Stimulated activated CD8-positive, alpha-beta memory T cell treated with anti-CD3 and anti-CD28 coated beads, Interleukin-7, amount 100 ng/mL, for 4 hours (primary cell): ENCODE measurements around the gene KCNQ1.

Experiments
- DNase-seq, 2 donors: peaks; one replicate each; pipeline ENCODE4 v3.0.0-alpha.2; 2020; ENCODE audit warnings: low read depth in 2 of 2

KCNQ1 gene

DNA sequence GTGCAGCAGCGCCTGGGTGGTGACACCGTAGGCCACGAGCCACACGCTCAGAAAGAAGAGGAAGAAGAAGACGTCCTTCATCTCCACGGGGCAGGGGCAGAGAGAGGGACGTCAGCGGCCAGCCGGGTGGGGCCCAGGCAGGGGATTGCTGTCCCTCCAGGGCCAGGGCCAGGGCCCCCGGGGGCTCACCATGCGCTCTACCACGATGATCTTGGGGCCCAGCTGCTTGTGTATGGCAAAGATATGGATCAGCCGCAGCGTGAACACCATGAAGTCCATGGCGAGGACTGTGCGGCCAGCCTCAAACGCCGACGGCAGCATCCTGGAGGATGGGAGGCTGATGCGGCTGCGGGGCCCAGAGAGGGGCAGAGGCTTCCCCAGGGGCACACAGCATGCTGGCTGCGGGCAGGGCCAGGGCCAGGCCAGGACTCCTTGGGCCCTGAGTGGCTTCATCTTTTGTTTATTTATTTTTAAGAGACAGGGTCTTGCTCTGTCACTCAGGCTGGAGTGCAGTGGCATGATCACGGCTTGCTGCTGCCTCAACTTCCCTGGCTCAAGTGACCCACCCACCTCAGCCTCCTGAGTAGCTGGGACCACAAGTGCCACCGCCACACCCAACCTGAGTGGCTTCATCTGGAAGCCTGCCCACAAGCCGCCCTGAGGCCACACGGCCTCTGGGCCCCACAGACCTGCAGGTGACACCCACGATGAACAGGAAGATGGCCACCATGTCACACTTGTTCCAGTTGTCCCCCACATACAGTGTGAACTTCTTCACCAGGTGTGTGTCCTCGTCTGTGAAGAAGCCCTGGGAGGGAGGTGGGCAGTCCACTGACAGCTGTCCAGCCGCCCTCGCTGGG is 33.1 kb upstream of the KCNQ1 start:
- no peak for DNase-seq

DNA sequence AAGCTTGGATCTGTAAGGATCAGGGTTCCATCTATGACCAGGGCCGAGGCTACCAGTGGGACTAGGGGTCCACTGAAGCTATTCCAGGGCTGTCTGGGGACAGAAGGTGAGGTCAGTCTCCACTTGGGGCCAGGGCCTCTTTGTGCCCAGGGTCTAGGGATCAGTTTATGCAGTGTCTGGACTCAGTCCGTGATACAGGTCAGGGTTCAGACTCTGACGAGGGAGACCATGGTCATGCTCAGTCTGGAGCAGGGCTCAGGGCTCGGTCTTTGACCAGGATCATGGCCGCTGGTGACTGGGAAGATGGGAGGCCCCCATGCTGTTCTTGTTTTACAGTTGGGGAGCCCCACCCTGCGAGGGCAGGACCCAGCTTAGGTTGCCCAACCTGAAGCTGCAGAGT is 32.5 kb upstream of the KCNQ1 start:
- no peak for DNase-seq

DNA sequence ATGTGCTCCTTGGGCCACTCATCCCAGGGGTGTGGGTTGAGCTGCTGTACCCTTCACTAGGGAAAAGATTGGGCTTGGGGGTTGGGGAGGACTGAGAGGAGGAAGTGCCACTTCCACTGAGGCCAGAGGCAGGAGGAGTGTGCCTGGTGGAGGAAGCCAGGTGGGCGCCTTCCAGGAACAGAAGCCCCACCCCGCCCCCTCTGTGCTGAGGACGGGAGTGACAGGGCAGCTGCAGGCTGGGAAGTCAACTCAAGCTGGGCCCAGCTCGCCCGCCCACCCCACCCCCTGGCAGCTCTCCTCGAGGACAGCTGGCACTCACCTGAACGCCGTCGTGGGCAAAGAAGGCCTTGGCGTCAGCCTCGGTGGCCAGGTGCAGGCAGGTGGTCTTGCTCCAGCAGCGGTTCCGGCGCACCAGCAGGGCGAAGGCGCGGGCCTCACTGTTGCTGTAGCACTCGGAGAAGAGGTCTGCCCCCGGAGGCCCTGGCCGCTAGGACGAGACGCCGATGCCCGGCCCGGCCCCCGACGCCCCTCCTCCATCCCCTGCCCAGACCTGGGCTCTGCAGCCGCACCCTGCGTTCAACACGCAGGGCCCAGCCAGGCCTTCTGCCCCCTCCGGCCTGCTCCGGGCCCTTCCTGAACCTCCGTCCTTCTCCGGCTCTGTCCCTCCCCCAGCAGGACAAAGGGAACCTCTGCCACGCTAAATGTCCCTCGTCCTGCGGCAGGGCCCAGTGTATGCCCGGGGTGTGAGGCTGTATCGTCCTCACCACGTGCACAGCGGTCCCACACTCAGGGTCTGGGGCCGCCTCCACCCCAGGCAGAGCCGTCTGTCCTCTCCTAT is 30.8 kb upstream of the KCNQ1 start:
- no peak for DNase-seq

DNA sequence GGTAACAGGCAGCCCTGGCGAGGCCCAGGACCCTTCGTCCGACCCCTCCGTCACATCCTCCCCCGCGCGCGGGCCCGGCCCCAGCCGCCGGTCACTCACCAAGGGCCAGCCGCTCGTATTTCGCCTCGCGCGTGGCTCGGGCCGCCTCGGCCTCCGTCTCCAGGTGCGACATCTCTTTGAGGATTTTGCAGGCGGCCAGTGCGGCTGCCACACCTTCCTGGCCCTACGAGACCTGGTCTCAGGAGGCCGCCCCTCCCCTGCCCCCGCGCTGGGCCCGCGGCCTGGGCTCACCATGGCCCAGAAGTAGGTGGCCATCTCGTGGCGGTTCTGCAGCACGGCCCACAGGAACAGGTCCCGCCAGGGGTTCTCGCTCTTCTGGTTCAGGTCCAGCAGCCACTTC is 30.2 kb upstream of the KCNQ1 start:
- DNase-seq, result no peak

DNA sequence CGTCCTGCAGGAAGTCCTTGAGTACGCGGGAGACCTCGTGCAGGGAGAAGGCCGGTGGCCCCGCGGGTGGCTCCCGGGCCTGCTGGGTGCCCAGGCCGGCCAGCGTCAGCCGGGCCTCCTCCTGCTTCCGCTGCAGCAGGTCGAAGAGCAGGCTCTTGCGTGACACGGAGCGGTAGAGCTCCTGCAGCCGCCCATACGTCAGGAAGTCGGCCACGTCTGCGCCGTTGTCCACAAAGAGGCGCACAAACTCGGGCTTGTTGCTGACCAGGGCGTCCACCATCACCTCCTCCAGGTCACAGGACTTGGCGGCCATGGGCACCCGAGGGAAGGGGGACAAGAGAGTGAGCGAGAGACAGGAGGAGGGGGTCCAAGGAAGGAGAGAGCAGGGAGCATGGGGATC is 29.6 kb upstream of the KCNQ1 start:
- DNase-seq, result no peak

DNA sequence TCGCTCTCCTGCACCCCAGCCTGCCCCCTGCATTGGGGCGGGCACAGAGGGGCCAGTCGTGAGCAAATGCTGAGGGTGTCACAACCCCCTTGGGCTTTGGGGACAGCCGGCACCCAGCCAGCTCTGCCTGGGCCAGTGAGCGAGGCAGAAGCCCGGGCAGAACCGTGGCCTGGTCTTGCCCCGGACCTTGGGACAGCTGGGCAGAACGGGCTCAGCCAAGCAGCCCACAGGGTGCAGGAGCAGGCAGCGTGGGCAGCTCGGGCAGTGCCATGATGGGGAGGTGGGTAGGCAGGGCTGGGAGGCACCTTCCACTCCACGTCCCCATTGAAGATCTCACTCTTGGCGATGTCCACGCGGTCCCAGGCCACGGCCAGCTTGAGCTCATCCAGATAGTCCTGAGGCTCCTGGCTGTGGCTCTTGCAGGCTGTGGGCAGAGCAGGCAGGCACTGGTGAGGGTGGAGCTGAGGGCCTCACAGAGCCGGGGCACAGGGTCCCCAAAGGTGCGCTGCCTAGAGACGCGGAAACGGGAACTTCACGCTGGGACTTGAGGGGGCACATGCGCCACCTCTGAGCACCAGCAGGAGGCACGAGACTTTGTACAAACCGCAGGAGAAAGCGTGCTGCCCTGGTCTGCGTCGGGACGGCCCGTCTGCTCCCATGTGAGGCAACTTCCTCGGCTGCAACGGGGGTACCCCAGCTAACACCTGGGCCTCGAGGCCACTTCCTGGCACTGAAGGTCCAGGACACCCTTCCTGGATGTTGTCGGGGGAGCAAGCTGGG is 29.0 kb upstream of the KCNQ1 start:
- DNase-seq, result no peak

DNA sequence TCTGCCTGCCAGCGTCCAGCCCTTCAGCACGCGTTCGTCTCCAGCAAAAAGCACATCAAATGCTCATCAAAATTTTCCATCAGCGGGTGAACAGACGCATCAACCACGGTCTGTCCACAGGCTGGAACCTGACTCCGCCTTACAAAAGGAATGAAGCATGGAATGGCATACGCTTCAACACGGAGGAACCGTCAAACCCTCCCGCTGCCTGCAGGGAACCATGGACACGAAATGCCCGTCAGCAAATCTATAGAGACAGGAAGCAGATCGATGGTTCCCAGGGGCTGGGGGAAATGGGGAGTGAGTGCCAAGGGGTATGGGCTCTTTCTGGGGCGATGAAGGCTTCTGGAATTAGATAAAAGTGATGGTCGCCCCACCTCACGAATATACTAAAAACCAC is 28.0 kb upstream of the KCNQ1 start:
- DNase-seq, result no peak

DNA sequence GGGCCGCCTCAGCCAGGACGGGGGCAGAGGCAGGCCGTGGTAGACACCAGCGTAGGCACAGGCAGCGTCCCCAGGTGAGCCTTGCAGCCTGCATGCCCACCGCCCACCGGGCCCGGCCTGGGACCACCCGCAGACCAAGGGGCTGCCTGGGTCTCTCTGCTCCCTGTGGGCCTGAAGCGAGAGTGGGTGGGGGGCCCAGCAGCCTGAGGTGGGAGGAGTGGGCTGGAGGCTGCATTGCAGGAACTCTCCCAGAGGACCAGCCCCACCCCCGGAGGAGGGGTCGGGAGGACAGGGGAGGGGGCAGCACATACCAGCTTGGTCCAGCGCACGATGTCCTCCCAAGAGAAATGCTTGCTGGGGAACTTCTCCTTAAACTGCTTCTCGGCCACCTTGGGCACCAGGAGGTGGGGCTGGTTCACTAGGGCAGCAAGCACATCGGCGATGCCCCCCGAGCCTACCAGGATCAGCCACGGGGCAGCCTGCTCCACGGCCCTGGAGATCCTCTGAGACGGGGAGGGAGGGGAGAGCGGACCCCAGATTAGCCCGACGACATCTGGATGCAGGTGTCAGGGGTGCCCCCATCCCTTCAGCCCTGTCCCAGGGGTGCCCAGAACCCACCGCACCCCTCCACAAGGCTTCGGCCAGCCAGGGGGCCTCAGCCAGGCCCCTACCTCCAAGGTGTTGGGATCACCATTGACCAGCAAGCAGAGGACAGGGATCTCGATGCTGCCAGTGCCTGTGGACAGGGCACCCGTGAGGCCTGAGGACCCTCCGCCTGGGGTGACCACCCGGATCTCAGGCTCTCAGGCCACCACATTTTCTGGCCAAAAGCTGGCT is 26.7 kb upstream of the KCNQ1 start:
- DNase-seq, result no peak

DNA sequence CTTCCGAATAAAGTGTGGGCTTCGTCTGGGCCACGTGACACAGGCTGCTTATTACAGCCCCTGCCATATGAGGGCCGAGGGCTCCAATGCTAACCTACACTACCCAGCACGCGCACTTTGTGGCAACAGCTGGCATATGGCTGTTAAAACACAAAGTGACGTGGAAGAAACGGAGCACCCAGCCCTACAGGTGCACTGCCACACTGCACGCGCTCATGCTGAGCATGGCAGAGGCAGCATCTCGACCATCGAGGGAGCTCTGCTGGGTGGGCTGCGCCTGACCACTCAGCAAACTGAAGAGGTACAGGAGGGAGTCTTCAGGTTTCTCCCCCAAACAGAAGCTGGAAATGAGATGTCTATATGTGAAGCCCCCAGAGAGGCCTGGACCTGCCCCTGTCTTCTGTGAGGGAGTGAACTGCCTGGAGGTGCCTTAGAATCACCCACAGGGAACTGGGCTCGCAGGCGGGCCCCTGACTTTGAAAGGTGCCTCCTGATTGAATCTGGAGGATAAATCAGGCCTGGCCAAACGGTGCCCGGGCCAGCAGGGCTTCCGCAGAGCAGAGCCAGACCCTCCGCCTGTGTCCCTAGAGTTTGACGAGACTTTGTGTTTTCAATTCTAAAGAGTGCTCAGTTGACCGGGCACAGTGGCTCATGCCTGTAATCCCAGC is 26.0 kb upstream of the KCNQ1 start:
- DNase-seq, result no peak

DNA sequence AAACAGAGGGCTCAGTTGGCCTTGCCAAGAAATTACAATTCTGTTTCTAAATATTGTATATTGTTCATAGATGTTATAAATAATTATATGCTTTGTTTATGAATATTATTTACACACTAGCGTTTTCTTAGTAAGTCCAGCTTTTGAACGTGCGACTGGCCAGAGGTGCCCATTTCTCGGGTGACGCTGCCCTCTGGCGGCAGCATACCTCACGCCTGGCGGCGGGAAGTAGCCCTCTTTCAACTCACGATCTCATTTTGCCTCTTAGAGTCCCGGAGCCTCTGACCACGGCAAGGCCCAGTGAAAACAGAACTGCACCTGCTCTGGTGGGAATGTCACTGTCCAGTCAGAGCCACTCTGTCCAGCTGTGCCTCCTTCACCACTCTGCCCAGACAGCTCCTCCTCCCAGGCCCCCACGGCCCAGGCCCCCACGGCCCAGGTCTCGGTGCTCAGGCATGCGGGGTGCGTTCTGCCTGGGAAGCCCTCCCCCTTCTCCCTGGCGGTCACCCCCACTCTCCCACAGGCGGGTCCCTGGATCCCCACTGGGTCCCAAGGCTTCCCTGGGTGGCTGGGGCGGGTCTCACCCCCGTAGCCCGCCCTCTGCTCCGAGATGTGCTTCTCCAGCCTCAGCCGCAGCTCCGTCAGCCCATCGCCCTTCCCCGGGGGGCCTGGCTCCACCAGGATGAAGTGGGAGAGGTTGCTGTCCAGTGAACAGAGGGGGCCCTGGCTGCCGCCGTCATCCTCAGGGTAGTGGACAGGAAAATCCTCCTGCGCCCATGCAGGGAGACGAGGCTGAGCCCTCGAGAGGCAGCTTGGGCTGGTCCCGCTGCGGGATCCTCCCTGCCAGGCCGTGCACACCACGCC is 24.9 kb upstream of the KCNQ1 start:
- peak; percentile 19 to 45 for DNase-seq

DNA sequence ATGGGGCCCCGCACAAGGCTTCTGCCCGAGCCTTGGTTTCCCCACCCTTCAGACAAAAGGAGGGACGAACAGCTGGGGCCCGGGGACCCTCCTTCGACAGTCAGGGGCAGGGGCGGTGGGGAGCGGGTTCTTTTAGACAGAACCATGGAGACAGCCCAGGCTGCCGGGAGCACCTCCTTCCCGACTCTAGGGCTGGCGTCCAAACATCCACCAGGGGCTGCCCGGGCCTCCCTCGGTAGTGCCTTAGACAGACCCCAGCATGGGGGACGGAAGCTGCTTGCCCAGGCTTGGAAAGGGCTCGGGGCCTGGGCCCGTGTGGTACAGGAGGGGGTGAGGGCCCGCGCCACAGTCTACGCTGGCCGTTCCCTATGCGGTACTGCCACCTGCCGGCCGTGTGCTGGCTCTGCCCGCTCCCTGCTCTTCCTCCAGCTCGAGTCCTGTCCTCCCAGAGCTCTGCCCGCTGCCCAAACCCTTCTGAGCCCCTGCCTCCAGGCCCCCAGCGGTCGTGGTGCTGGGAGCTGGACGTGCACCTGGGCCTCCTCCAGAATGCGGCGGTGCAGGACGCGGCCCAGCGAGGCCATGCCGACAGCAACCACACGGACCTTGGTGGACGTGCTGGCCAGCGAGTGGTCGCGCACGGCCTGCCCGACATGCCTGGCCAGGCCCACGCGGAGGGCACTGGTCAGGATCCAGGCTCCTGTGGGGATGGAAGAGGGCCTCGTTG is 24.1 kb upstream of the KCNQ1 start:
- peak; percentile 45 to 59 for DNase-seq

DNA sequence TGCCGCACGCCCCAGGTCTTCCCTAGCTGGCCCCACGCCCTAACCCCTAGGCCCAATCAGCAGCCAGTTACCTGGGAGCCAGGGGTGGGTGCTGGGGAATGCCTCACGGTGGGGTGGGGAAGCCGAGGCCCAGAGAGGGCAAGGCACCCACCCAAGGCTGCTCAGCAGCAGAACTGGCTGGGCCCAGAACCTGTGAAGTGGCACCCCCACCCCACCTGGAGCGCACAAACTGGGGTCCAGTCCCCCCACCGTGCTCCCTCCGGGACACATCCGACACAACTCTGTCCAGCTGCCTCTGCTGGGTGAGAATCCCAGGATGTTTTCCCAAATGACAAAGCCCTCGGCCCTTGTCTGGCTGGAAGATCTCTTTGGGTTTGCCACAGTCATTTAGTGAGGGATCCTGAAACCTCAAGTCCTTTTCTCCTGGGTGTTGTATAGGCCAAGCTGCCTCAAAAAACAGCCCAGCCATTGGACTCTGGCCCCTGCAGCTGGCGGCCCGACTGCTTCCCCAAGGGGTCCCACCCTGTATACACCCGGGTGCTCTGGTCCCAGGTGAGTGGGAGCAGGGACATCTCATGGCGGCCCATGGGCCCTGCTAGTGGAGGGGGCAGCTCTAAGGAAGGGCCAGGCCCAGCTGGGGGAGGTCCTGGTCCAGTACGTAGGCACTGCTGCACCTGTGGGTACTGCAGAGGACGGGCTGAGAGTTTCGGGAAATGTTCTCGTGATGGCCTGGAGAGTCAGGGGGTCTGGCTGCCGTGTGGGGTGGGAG is 23.4 kb upstream of the KCNQ1 start:
- no peak for DNase-seq

DNA sequence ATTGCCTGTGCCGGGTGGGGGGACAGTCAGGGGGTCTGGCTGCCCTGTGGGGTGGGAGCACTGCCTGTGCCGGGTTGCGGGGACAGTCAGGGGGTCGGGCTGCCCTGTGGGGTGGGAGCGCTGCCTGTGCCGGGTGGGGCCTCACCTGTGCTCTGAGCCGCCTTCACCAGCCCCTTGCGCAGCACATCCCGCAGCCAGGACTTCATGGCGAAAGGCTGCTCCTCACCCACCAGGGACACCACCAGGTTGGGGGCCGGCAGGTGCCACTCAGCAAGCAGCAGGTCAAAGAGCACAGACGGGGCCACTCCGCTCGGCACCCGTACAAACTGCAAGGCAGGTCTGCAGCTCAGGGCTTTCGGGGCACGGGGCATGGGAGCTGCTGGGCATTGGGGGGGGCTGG is 22.8 kb upstream of the KCNQ1 start:
- DNase-seq, result no peak

DNA sequence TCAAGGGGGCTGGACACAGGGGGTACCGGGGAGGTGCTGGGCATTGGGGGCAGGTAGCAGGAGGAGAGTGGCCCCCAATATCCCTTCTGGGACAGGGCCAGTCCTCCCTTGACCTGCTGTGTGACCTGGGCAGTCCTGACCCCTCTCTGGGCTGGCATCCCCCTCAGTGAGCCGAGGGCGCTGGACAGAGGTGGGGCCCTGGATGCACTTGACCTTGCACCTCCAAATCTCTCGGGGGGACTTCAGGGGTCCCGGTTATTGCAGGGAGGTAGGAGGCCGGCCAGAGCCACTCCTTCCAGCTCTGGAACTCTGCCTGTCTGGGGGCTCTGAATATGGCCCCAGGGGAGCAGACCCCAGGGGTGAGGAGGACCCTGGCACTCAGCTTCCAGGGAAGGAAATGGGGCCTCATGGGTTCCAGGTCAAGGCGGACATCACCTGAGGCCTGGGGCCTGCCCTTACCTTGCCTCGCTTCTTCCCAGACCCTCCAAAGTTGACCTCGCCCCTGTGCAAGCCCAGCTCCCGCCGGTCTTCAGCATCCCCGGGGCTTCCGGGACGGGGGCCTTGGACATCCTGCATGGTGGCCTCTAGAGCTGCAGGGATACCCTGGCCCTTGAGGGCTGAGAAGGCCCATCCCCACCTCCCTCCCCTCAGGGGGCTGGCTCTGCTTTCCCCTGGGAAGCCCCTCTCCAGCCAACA is 22.2 kb upstream of the KCNQ1 start:
- no peak for DNase-seq

DNA sequence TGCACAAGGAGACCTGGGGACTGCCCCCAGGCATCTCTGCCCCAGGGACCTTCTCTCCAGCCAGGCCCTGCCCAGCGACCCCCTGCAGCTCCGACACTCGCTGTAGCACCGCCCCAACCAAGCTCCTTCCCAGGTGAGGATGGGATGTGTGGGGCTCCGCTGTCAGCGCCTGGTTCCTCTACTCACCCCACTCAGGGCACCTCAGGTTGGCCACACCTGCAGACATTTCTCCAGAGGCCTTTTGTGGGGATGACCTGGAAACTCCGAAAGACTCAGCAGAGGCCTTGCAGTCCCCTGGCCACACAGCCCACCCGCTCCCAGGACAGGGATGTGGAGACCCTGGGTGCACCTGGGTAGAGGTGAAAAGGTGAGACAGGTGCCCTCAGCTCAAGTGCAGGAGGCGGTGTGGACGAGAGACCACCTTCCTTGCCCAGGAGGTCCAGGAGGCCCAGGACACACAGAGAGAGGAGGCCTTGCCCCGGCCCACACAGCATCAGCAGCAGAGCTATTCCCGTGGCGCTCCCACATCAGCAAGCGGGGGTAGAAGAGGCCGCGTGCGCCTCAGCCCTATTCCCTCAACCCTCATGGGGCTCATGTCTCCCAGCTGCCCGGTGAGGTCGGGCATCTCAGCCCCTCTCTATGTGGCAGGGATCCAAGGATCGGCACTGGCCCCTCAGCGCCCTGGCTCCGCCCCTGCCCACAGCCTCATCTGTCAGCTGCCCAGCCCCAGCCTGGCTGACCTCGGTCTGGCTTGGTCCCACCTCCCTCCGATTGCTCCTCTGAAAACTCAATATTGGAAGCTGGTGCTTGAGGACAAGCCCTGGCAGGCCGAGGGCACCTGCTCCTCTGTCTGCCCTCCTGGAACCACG is 21.4 kb upstream of the KCNQ1 start:
- DNase-seq, result no peak

DNA sequence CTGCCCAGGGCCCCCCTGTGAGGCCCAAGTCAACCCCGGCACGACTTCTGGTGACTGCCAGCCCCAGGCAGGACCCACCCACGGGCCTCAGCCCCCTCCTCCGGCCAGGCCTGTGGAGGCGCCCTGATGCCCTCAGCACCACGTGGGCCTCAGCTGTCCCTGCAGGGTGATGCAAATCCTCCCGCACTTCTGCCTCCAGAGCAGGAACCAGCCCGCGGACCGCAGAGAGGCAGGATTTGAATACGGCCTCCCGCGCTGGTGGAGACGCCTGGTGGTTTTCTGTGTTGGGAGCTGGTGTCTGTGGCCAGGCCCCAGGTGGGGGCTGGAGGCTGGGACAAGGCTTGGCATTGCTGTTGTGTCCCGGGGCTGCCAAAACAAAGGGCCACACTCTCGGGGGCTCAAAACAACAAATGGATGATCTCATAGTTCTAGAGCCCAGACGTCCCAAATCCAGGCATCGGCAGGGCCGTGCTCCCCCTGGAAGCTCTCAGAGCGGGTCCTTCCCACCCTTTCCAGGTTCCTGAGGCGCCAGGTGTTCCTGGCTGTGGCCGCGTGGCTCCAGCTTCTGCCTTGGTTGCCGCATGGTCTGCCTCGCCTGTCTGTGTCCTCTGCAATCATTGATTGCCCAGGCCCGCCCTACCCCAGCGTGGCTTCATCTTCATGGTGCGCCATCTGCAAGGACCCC is 19.9 kb upstream of the KCNQ1 start:
- no peak for DNase-seq
